CD14-positive monocyte (primary cell): Measurements from ENCODE around the gene CEP85L. TPM values are rescaled to one million over a fixed set of nuclear protein-coding genes. Genes with fewer than 3 reads are reported as not detected.

Source experiments
- DNase-seq, 3 donors: peaks; one replicate each; pipeline ENCODE4 v3.0.0-alpha.2; 2011 to 2022
- H2AFZ ChIP-seq: 2 replicates; pipeline ENCODE4 v1.6.0; 2012; ENCODE audit warnings: mild to moderate bottlenecking, low read depth, low read length, inconsistent platforms; ENCODE audit not compliant: insufficient read depth, poor library complexity, severe bottlenecking
- H3K27ac ChIP-seq, 2 donors: 1 replicate in 1 of 2; 2 replicates in 1 of 2; pipeline ENCODE4 v1.5.1; 2012 to 2013; ENCODE audit warnings: low read length in 2 of 2, control low read depth in 1 of 2, inconsistent platforms in 1 of 2, low read depth in 1 of 2, mild to moderate bottlenecking in 1 of 2
- H3K27me3 ChIP-seq, 2 donors: one replicate each; pipeline versions ENCODE4 v1.6.0 to v1.6.1; 2011 to 2013; ENCODE audit warnings: low read length in 2 of 2; ENCODE audit not compliant: control insufficient read depth in 2 of 2, insufficient read depth in 2 of 2
- H3K36me3 ChIP-seq, 2 donors: replicated peaks in 1 of 2; 1 replicate in 1 of 2; 2 replicates in 1 of 2; pipeline versions ENCODE4 v1.5.1 to v1.6.1; 2012 to 2013; ENCODE audit warnings: low read length in 2 of 2, control low read depth in 1 of 2, inconsistent platforms in 1 of 2, mild to moderate bottlenecking in 1 of 2; ENCODE audit not compliant: insufficient read depth in 2 of 2, control insufficient read depth in 1 of 2
- H3K4me1 ChIP-seq, 2 donors: 1 replicate in 1 of 2; 2 replicates in 1 of 2; pipeline versions ENCODE4 v1.5.1 to v1.6.1; 2012 to 2013; ENCODE audit warnings: low read length in 2 of 2, control low read depth in 1 of 2, inconsistent platforms in 1 of 2, mild to moderate bottlenecking in 1 of 2, moderate library complexity in 1 of 2; ENCODE audit not compliant: insufficient read depth in 2 of 2, control insufficient read depth in 1 of 2
- H3K4me2 ChIP-seq: replicated peaks from 2 replicates; pipeline ENCODE3; 2012; ENCODE audit warnings: low read length, moderate library complexity, mild to moderate bottlenecking; ENCODE audit not compliant: poor library complexity, severe bottlenecking; ENCODE audit errors: extremely low read depth
- H3K4me3 ChIP-seq, 3 experiments: fragments of 200-600 bp in 1 of 3; sonication (generic) in 1 of 3; replicated peaks in 1 of 3; 1 replicate in 2 of 3; 2 replicates in 1 of 3; pipeline ENCODE4 v1.5.1; 2011 to 2013; ENCODE audit warnings: low read length in 3 of 3, mild to moderate bottlenecking in 3 of 3, control low read depth in 2 of 3, low read depth in 2 of 3, inconsistent platforms in 1 of 3, moderate library complexity in 1 of 3
- H3K79me2 ChIP-seq: 2 replicates; pipeline ENCODE4 v1.6.0; 2012; ENCODE audit warnings: mild to moderate bottlenecking, control low read depth, inconsistent platforms, low read length, moderate library complexity; ENCODE audit not compliant: insufficient read depth
- H3K9ac ChIP-seq: 2 replicates; pipeline ENCODE4 v1.6.0; 2017; ENCODE audit warnings: low read length, mild to moderate bottlenecking; ENCODE audit not compliant: insufficient read depth, poor library complexity, severe bottlenecking
- H3K9me3 ChIP-seq, 2 donors: replicated peaks in 1 of 2; 1 replicate in 1 of 2; 2 replicates in 1 of 2; pipeline versions ENCODE4 v1.5.1 to v1.6.1; 2012 to 2013; ENCODE audit warnings: low read length in 2 of 2, control low read depth in 1 of 2; ENCODE audit not compliant: control insufficient read depth in 1 of 2, insufficient read depth in 1 of 2
- H4K20me1 ChIP-seq: 2 replicates; pipeline ENCODE4 v1.6.0; 2012; ENCODE audit warnings: mild to moderate bottlenecking, low read length, control low read depth, moderate library complexity; ENCODE audit not compliant: insufficient read depth
- H3K27ac Mint-ChIP-seq, 7 donors: one replicate each; pipeline ENCODE4 v1.8.0; 2020; ENCODE audit warnings: mild to moderate bottlenecking in 7 of 7, mixed read lengths in 7 of 7, moderate library complexity in 6 of 7, inconsistent platforms in 2 of 7
- H3K27me3 Mint-ChIP-seq, 3 donors: one replicate each; pipeline ENCODE4 v1.8.0; 2021 to 2022; ENCODE audit warnings: low read depth in 3 of 3, mild to moderate bottlenecking in 3 of 3, mixed read lengths in 3 of 3, moderate library complexity in 3 of 3, inconsistent platforms in 1 of 3
- H3K36me3 Mint-ChIP-seq, 2 donors: one replicate each; pipeline ENCODE4 v1.8.0; 2020; ENCODE audit warnings: mixed read lengths in 2 of 2, inconsistent platforms in 1 of 2, mild to moderate bottlenecking in 1 of 2
- H3K4me1 Mint-ChIP-seq: one replicate; pipeline ENCODE4 v1.8.0; 2020; ENCODE audit warnings: mild to moderate bottlenecking, mixed read lengths
- H3K4me3 Mint-ChIP-seq, 2 donors: one replicate each; pipeline ENCODE4 v1.8.0; 2020; ENCODE audit warnings: mild to moderate bottlenecking in 2 of 2, mixed read lengths in 2 of 2, moderate library complexity in 1 of 2
- H3K9me3 Mint-ChIP-seq, 7 donors: one replicate each; pipeline ENCODE4 v1.8.0; 2020 to 2022; ENCODE audit warnings: mixed read lengths in 7 of 7, mild to moderate bottlenecking in 6 of 7, moderate library complexity in 6 of 7, inconsistent platforms in 2 of 7
- WGBS: methylation state at CpG from one replicate; pipeline ENCODE4 v1.1.5; 2013; ENCODE audit warnings: missing lambda C conversion rate; ENCODE audit not compliant: insufficient coverage; 5-methylcytosine and 5-hydroxymethylcytosine counted together
- intact Hi-C, 2 donors: fragments of 100-400 bp; cut with micrococcal nuclease; formaldehyde crosslinking; loops; one replicate each; pipeline versions ENCODE4 v1.15.0 to v1.15.1; 2023
- polyA plus RNA-seq, 3 donors: library from polyadenylated mRNA; depleted of rRNA in 1 of 3; unstranded in 2 of 3; stranded (reverse) in 1 of 3; fragments of 300-500 nt in 2 of 3; fragments of >200 nt in 1 of 3; fragmentation: Illumina TruSeq in 2 of 3; gene quantifications; 1 replicate in 2 of 3; 2 replicates in 1 of 3; pipeline ENCODE4 v1.2.3, GENCODE V29; 2012 to 2021
- TF ChIP-seq, protein P1 (sequence below): fragments of 200-600 bp; IDR thresholded peaks from one replicate; pipeline ENCODE4 v1.8.0; 2022; ENCODE audit warnings: antibody characterized with exemption, mild to moderate bottlenecking

CEP85L gene
- polyA plus RNA-seq, 3 donors, result 14.9 to 38.3 (median 19.6) TPM

DNA sequence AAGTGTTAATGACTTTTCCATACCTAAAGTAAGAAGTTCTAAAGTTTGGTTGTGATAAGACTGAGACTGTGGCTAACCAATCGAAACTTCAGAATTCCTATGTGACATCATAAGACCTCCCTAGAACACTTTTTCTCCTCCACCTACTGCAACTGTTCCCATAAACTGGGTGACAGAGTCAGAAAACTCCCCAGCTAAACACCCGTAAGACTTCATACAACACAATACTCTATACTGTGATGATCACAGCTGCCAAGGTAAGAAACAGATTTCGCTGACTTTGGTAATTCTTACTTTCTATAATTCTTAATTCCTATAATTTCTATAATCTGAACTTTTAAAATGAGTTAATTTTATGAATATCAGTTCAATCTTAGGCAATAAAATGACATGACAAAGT is 103.3 kb downstream of the CEP85L start, which contains the start of gene PLN:
Gene PLN (plus strand): TSS at position 161 of the 400 bp plus-strand sequence. CDS start 10,626 bp downstream, outside the sequence.
- H3K27ac Mint-ChIP-seq, result peak within 1 kb of the TSS in 1 of 7 donors; percentile 27
- H3K27ac ChIP-seq, result no peak within 1 kb of the TSS
- H3K4me3 ChIP-seq, result no peak within 1 kb of the TSS
- H3K9me3 Mint-ChIP-seq, result no peaks in the 10 kb centered on the region
- no peak for DNase-seq
- TF ChIP-seq, protein P1, sequence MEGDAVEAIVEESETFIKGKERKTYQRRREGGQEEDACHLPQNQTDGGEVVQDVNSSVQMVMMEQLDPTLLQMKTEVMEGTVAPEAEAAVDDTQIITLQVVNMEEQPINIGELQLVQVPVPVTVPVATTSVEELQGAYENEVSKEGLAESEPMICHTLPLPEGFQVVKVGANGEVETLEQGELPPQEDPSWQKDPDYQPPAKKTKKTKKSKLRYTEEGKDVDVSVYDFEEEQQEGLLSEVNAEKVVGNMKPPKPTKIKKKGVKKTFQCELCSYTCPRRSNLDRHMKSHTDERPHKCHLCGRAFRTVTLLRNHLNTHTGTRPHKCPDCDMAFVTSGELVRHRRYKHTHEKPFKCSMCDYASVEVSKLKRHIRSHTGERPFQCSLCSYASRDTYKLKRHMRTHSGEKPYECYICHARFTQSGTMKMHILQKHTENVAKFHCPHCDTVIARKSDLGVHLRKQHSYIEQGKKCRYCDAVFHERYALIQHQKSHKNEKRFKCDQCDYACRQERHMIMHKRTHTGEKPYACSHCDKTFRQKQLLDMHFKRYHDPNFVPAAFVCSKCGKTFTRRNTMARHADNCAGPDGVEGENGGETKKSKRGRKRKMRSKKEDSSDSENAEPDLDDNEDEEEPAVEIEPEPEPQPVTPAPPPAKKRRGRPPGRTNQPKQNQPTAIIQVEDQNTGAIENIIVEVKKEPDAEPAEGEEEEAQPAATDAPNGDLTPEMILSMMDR, result no peak
- intact Hi-C loops, result no loop called here
- no peaks in the 10 kb centered on the region for H3K36me3 ChIP-seq
- no peaks in the 10 kb centered on the region for H3K4me1 ChIP-seq
- H3K27me3 Mint-ChIP-seq, result no peaks in the 10 kb centered on the region
- H3K79me2 ChIP-seq, result no peaks in the 10 kb centered on the region
- H3K4me2 ChIP-seq, result no peak within 1 kb of the TSS
- peaks cover 94% of the 10 kb centered on the region for H4K20me1 ChIP-seq
- no peaks in the 10 kb centered on the region for H3K27me3 ChIP-seq
- H3K9me3 ChIP-seq, result no peaks in the 10 kb centered on the region
- WGBS, result 80% methylated on average over 1 of the region's 3 CpGs
- H3K4me3 Mint-ChIP-seq, result no peak within 1 kb of the TSS
- H3K4me1 Mint-ChIP-seq, result peaks cover 11% of the 10 kb centered on the region
- no peak within 1 kb of the TSS for H3K9ac ChIP-seq
- peaks cover 6 to 7% of the 10 kb centered on the region in 2 donors for H3K36me3 Mint-ChIP-seq
- H2AFZ ChIP-seq, result no peak within 1 kb of the TSS

- TF ChIP-seq, protein P1, result no peak
- Histone ChIP-seq H4K20me1 (peaks cover 93% of the 10 kb centered on the region), H3K9ac (no peak overlapping the region), H3K27me3 (no peaks in the 10 kb centered on the region), H3K27ac (no peak overlapping the region), H3K4me3 (no peak overlapping the region), H3K79me2 (no peaks in the 10 kb centered on the region), H2AFZ (no peak overlapping the region), H3K4me1 (no peaks in the 10 kb centered on the region), H3K9me3 (no peaks in the 10 kb centered on the region), H3K4me2 (no peak overlapping the region), H3K36me3 (no peaks in the 10 kb centered on the region)
- H3K4me1 Mint-ChIP-seq, result peaks cover 3% of the 10 kb centered on the region
- no peaks in the 10 kb centered on the region for H3K27me3 Mint-ChIP-seq
- H3K36me3 Mint-ChIP-seq, result peaks cover 6 to 12% of the 10 kb centered on the region in 2 donors
- WGBS, result no CpG with 5 or more reads among the region's 1 CpG
- no peak for DNase-seq
- intact Hi-C loops, result no loop called here
- H3K4me3 Mint-ChIP-seq, result no peak overlapping the region
- H3K9me3 Mint-ChIP-seq, result peaks cover 0 to 2% (median 0%) of the 10 kb centered on the region in 7 donors
- H3K27ac Mint-ChIP-seq, result no peak overlapping the region
Observed at GRCh38 chr6:118546880-118547218, 104.5 kb downstream of the CEP85L start.
